ENCODE measurements around the gene FASN.

FASN gene

DNA sequence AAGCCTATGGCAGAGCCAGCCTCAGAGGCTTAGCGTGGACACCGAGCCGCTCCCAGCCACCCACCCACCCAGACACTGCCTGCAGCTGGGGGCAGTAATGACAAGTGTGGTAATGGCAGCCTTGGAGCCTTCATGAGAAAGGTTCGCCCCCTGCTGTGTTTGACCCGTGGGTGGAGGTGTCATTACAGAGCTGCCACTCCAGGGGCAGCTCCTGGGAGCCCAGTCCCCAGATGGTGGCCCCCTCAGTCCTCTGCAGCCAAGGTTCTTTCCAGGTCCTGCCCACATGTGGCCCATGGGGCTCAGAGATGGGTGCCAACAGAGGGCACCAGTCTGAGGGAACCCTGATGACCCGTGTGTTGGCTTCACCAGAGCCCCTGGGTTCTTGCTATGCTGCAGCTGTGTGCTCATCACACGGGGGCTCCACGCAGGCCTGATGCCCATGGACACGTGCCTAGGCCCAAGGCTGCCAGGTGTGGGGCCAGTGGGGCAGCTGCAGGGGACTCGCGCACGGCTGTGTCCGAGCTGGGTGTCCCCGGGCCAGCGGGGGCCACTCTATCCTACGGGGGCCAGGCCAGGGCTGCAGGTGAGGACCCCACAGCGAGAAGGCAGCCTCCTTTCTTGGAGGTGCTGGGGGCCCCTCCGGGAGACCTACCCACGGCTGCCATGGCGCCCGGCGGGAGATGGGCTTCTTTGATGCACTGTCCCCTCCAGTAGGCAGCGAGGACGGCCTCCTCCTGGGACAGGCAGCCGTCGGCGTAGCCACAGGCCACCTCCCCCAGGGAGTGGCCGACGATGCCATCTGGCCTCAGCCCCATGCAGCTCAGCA, 8.1 kb downstream of the FASN start:
- in situ Hi-C loops (cut with HindIII; ENCODE audit: low sequenced_read_pairs), result no loop called here
- DNase-seq (ENCODE audit: low read depth), result no peak
- no peak overlapping the region for H3K4me3 ChIP-seq (ENCODE audit: low read depth, low read length)
- TF ChIP-seq, protein P1, sequence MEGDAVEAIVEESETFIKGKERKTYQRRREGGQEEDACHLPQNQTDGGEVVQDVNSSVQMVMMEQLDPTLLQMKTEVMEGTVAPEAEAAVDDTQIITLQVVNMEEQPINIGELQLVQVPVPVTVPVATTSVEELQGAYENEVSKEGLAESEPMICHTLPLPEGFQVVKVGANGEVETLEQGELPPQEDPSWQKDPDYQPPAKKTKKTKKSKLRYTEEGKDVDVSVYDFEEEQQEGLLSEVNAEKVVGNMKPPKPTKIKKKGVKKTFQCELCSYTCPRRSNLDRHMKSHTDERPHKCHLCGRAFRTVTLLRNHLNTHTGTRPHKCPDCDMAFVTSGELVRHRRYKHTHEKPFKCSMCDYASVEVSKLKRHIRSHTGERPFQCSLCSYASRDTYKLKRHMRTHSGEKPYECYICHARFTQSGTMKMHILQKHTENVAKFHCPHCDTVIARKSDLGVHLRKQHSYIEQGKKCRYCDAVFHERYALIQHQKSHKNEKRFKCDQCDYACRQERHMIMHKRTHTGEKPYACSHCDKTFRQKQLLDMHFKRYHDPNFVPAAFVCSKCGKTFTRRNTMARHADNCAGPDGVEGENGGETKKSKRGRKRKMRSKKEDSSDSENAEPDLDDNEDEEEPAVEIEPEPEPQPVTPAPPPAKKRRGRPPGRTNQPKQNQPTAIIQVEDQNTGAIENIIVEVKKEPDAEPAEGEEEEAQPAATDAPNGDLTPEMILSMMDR (IDR thresholded peaks at IDR 0.05; ENCODE audit: low read depth, low read length, missing control alignments), result no peak

DNA sequence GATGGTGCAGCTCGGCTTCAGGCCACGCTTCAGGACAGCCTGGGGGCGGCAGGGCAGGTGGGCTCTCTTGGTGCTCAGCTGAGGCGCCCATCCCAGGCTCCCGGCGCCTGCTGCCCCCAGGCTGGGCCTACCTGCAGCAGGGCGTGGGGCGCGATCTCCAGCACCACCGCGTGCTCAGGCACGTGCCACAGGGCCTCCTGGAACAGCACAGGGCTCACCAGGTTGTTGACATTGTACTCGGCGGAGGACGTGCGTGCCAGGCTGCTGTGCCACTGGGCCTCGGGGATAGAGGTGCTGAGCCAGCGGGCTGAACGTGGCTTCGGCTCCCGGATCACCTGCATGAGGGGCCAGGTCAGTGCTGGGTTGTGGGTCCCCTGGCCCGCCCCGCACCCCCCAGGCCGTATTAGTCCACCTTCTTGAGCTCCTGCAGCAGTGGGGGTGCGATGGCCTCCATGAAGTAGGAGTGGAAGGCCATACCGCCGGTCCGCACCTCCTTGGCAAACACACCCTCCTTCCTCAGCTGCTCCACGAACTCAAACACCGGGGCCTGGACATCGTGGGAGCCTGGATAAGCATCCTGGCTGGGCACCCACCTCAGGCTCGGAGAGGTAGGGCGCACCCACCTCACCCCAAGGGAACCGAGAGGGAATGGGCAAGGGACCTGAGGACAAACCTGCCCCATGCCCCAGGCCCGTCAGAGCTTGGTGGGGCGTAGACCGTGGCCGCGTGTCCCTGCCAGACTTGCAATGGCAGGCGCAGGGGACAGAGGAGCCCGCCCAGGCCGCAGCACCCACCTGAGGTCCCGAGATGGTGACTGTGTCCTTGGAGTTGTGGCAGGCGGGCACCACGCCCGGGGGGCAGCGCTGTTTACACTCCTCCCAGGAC, 9.0 kb downstream of the FASN start:
- in situ Hi-C loops (cut with HindIII; ENCODE audit: low sequenced_read_pairs), result no loop called here
- TF ChIP-seq, protein P1 (IDR thresholded peaks at IDR 0.05; ENCODE audit: low read depth, low read length, missing control alignments), result no peak
- H3K4me3 ChIP-seq (ENCODE audit: low read depth, low read length), result no peak overlapping the region
- DNase-seq (ENCODE audit: low read depth), result no peak

DNA sequence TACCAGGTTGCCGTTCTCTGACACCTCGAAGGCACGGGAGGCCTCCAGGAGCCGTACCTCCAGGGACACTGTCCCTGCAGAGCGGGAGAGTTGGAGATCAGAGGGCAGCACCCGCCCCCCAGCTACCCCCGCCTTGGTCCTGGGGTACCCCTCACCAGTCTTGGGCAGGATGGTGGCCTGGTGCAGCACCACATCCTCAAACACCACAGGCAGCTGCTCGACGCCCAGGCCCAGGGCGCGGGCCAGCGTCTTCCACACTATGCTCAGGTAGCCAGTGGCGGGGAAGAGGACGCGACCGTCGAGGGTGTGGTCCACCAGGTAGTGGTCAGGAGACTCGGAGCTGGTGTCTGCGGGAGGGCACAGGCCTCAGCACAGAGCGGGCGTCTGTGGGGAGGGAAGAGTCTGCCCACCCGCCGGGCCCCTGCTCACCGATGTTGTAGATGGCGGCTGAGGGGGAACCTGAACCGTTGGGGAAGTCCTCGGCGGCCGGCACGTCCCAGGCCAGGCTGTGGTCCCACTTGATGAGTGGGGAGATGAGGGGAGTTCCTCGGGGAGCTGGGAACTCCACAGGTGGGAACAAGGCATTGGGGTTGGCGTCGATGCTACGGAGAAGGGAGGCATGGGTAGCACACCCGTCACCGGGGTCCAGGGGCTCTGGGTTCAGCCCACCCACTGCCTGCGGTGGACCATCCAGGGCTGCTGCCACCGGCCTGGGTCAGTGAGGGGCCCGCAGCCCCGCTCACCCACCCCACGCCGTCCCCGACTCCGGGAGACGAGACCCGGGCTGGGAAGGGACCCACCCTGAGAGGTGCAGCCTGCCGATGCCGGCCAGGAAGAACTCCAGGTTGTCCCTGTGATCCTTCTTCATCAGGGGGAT, 9.8 kb downstream of the FASN start:
- TF ChIP-seq, protein P1 (IDR thresholded peaks at IDR 0.05; ENCODE audit: low read depth, low read length, missing control alignments), result no peak
- in situ Hi-C loops (cut with HindIII; ENCODE audit: low sequenced_read_pairs), result no loop called here
- no peak overlapping the region for H3K4me3 ChIP-seq (ENCODE audit: low read depth, low read length)
- DNase-seq (ENCODE audit: low read depth), result no peak

DNA sequence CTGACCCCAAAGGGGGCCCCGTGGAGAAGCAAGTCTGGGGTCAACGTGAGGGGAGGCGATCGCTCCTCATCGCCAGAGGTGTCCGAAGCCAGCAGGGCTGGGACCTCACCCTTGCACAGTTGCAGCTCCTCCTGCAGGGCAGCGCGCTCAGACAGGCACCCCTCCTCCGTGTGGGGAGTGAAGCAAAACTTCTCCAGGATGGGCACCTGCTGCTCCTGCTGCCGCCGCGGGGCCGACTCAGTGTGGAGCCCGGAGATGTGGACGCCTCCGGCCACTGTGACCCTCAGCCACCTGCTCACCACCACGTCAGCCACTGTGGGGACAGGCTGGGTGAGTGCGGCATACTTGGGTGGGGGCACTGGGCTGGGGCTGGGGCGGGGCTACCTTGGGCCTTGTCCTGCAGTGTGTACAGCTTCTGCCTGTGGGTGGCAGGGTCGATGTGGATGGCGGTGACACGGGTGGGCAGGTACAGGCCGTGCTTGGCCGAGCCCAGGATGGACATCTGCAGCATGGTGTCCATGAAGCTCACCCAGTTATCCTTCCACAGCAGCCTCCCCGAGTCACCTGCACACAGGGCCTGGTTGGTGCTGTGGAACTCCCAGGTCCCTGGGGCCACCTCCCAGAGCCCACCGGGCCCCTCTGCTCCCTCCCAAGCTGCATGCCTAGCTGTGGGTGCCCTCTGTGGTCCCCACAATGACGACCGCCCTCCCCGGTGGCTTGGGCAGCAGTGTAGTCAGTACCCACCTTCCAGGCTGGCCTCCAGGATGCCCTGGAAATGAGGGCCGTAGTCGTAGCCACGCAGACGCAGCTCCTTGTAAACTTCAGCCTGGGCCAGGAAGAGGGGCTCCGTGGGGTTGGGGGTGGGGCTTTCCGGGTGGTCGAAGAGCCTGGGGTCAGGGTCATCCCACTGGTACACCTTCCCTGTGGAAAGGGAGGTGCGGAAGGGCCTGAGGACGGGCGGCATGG, 10.8 kb downstream of the FASN start:
- DNase-seq (ENCODE audit: low read depth), result no peak
- TF ChIP-seq, protein P1 (IDR thresholded peaks at IDR 0.05; ENCODE audit: low read depth, low read length, missing control alignments), result no peak
- in situ Hi-C loops (cut with HindIII; ENCODE audit: low sequenced_read_pairs), result no loop called here
- no peak overlapping the region for H3K4me3 ChIP-seq (ENCODE audit: low read depth, low read length)

DNA sequence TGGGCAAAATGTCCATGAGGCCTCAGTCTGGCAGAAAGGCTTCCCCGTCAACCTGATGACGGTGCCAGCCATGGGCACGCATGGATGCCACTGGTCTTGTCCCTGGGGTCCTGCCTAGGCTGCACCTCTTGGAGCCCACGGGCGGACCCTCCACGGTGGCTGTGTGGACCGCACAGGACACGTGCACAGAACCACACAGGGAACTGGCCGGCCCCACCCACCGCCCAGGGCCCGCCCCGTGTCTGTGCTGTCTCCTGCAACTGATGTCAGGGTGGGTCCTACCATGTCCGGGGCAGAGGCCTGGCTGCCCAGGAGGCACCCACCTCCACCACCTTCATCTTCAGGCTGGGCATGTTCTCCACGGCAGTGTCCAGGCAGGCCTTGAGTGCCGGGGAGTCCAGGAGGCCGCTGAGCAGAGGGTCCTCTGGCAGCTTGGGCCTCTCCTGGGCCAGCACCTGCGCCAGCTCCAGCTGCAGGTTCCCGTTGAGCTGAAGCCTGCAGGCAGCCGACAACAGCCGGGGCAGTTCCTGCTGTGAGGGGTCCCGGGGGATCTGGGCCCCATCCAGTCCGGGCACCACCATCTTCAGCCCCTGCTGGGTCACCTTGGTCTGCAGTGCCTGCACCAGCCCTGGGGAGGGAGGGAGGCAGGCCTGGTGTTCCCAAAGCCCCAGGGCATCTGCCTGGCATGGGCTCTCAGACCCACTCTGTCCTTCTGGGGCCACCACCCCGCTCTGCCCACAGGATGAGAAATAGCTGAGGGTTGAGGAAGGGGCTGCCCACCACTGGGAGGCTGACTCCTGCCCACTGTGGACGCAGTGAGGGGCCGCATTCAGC, 11.9 kb downstream of the FASN start:
- H3K4me3 ChIP-seq (ENCODE audit: low read depth, low read length), result no peak overlapping the region
- DNase-seq (ENCODE audit: low read depth), result no peak
- TF ChIP-seq, protein P1 (IDR thresholded peaks at IDR 0.05; ENCODE audit: low read depth, low read length, missing control alignments), result no peak
- in situ Hi-C loops (cut with HindIII; ENCODE audit: low sequenced_read_pairs), result no loop called here
